Transverse colon (tissue), 3 donors: Measurements from ENCODE around the gene CHD2.

ENCODE experiments used
- EP300 ChIP-seq: sonication (generic); formaldehyde crosslinking; IDR thresholded peaks from one replicate; pipeline ENCODE4 v1.6.1; 2017; ENCODE audit warnings: antibody characterized with exemption, low read depth
- TF ChIP-seq, protein P1 (sequence below), 5 experiments: fragments of 200-600 bp in 3 of 5; fragments of 450-650 bp in 2 of 5; sonication (generic) in 3 of 5; IDR thresholded peaks; 1 replicate in 2 of 5; 2 replicates in 3 of 5; pipeline ENCODE4 v1.5.1; 2016 to 2017; ENCODE audit warnings: antibody characterized with exemption in 5 of 5, inconsistent platforms in 3 of 5, mild to moderate bottlenecking in 2 of 5, moderate library complexity in 1 of 5

DNA sequence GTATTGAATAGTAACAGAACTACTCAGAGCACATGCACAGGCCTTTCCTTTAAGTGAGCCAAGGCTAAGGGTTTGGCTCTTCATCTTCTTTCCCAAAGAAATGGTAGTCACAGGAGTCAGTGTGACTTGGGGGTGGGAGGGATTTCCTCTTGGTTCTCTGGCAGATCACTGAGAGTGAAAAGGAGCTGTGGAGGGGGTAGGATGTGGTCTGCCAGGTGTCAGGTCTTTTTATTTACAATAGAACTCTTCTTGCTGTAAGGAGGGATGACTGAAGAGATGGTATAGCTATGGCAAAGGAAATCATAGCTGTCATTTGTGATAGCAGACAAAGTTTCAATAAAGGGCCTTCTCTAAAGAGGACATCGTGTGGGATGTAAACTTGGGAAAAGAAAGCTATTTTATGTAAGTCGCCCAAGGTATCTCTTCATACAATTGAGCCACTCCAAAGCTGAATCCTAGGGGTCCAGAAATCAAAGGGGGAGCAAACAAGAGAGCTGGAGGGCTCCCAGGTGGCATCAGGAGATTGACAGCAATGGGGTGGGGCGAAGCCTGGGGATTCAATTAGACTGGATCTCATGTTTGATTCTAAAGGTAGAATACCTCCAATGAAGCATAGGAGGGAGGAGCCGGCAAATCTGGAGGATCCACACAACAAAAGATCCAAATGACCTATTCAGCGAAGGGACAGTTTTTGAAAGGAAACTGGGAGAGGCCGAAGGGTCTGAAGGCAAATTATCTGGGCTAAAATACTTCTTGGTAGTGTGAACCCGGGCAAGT, 20.0 kb upstream of the CHD2 start:
- no peak for TF ChIP-seq EP300
- TF ChIP-seq, protein P1, sequence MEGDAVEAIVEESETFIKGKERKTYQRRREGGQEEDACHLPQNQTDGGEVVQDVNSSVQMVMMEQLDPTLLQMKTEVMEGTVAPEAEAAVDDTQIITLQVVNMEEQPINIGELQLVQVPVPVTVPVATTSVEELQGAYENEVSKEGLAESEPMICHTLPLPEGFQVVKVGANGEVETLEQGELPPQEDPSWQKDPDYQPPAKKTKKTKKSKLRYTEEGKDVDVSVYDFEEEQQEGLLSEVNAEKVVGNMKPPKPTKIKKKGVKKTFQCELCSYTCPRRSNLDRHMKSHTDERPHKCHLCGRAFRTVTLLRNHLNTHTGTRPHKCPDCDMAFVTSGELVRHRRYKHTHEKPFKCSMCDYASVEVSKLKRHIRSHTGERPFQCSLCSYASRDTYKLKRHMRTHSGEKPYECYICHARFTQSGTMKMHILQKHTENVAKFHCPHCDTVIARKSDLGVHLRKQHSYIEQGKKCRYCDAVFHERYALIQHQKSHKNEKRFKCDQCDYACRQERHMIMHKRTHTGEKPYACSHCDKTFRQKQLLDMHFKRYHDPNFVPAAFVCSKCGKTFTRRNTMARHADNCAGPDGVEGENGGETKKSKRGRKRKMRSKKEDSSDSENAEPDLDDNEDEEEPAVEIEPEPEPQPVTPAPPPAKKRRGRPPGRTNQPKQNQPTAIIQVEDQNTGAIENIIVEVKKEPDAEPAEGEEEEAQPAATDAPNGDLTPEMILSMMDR (IDR thresholded peaks at IDR 0.05), result no peak
